MCF 10A (cell line): ENCODE data around the gene ATP6V0E2. TPM values are rescaled to one million over a fixed set of nuclear protein-coding genes. Genes with fewer than 3 reads are reported as not detected.

Source experiments
- BruUV-seq: library from RNA; stranded (reverse); fragments of 400-500 nt; replicated peaks from 2 replicates; lab custom pipeline; 2021; lab: Mats Ljungman, UMichigan
- CTCF ChIA-PET: fragments of 300-600 bp; sonication (Branson Sonifier 250); formaldehyde crosslinking; extraction: SDS; loops from one replicate; lab custom pipeline; 2021; ENCODE audit warnings: antibody characterized with exemption, inconsistent platforms; lab: Yijun Ruan, JAX
- POLR2A ChIA-PET: fragments of 300-600, 350-650 bp; sonication (Branson Sonifier 250); formaldehyde crosslinking; extraction: SDS; loops from one replicate; lab custom pipeline; 2020; ENCODE audit warnings: antibody characterized with exemption, inconsistent platforms; lab: Yijun Ruan, JAX
- DNase-seq: peaks from one replicate; pipeline ENCODE4 v3.0.0-alpha.2; 2018; ENCODE audit not compliant: unreplicated experiment
- H3K27ac Mint-ChIP-seq: one replicate; pipeline ENCODE4 v1.8.0; 2022; ENCODE audit warnings: mild to moderate bottlenecking, low read depth, mixed read lengths; ENCODE audit not compliant: unreplicated experiment
- H3K27me3 Mint-ChIP-seq: one replicate; pipeline ENCODE4 v1.8.0; 2022; ENCODE audit warnings: mixed read lengths; ENCODE audit not compliant: insufficient read depth, unreplicated experiment
- H3K36me3 Mint-ChIP-seq: one replicate; pipeline ENCODE4 v1.8.0; 2022; ENCODE audit warnings: mild to moderate bottlenecking, moderate library complexity, mixed read lengths; ENCODE audit not compliant: insufficient read depth, unreplicated experiment
- H3K4me1 Mint-ChIP-seq: one replicate; pipeline ENCODE4 v1.8.0; 2022; ENCODE audit warnings: mixed read lengths; ENCODE audit not compliant: insufficient read depth, unreplicated experiment
- H3K4me3 Mint-ChIP-seq: one replicate; pipeline ENCODE4 v1.8.0; 2022; ENCODE audit warnings: mild to moderate bottlenecking, moderate library complexity, mixed read lengths; ENCODE audit not compliant: unreplicated experiment
- H3K9me3 Mint-ChIP-seq: one replicate; pipeline ENCODE4 v1.8.0; 2022; ENCODE audit warnings: mixed read lengths; ENCODE audit not compliant: unreplicated experiment
- CTCF ChIP-seq: fragments of 200-600 bp; IDR thresholded peaks from one replicate; pipeline ENCODE4 v1.8.0; 2022; ENCODE audit warnings: antibody characterized with exemption, mild to moderate bottlenecking; ENCODE audit not compliant: unreplicated experiment
- intact Hi-C: fragments of 100-400 bp; cut with micrococcal nuclease; formaldehyde crosslinking; loops from 2 replicates; pipeline ENCODE4 v1.14.1; 2022
- total RNA-seq: library from RNA; stranded (reverse); gene quantifications from 2 replicates; pipeline ENCODE4 v1.2.3, GENCODE V29; 2022

ATP6V0E2 gene
- total RNA-seq, 1 experiment from 2014 or later = 8.6 TPM

GRCh38 chr7:149881328-149882247, 7.8 kb downstream of the ATP6V0E2 start:
- Mint-ChIP-seq H3K27me3 (no peaks in the 10 kb centered on the region), H3K36me3 (peaks cover 15% of the 10 kb centered on the region), H3K9me3 (no peaks in the 10 kb centered on the region), H3K27ac (no peak overlapping the region), H3K4me1 (no peaks in the 10 kb centered on the region), H3K4me3 (no peak overlapping the region)
- no peak for TF ChIP-seq CTCF
- no TSS peak for BruUV-seq
- ChIA-PET POLR2A (no interaction called here), CTCF (interaction anchor here (0.6 to 1.6 kb wide), 4 partner anchors 7 to 140 kb away, joined by 4 read pairs; no protein-coding TSS in a partner anchor)
- DNase-seq = no peak
- intact Hi-C loops = loop anchor here (5.0 kb wide), 1 partner anchor 396 kb away; no protein-coding TSS in a partner anchor

- H3K9me3 Mint-ChIP-seq = no peaks in the 10 kb centered on the region
- no peak for TF ChIP-seq CTCF
- H3K27me3 Mint-ChIP-seq = no peaks in the 10 kb centered on the region
- ChIA-PET CTCF (interaction anchor here (0.6 to 2.6 kb wide), 9 partner anchors 8 to 734 kb away, joined by 3 to 10 read pairs (median 4); no protein-coding TSS in a partner anchor), POLR2A (no interaction called here)
- BruUV-seq = no TSS peak
- H3K36me3 Mint-ChIP-seq = peaks cover 9% of the 10 kb centered on the region
- H3K4me1 Mint-ChIP-seq = no peaks in the 10 kb centered on the region
- DNase-seq = no peak
- H3K4me3 Mint-ChIP-seq = no peak overlapping the region
- intact Hi-C loops = loop anchor here (5.0 kb wide), 1 partner anchor 395 kb away; no protein-coding TSS in a partner anchor
- H3K27ac Mint-ChIP-seq = no peak overlapping the region
These were observed 8.7 kb downstream of the ATP6V0E2 start for GRCh38 chr7:149882248-149883047.

- Mint-ChIP-seq H3K27ac (no peak overlapping the region), H3K9me3 (no peaks in the 10 kb centered on the region), H3K27me3 (no peaks in the 10 kb centered on the region), H3K36me3 (peaks cover 4% of the 10 kb centered on the region), H3K4me1 (no peaks in the 10 kb centered on the region), H3K4me3 (no peak overlapping the region)
- no TSS peak for BruUV-seq
- intact Hi-C loops = loop anchor here (5.0 kb wide), 1 partner anchor 394 kb away; no protein-coding TSS in a partner anchor
- POLR2A ChIA-PET = no interaction called here
- CTCF ChIA-PET = interaction anchor here (0.6 to 2.6 kb wide), 10 partner anchors 9 to 734 kb away, joined by 3 to 10 read pairs (median 4); partner anchors contain the start of gene ATP6V0E2
- no peak for DNase-seq
- TF ChIP-seq CTCF = no peak
These were observed 9.3 kb downstream of the ATP6V0E2 start for GRCh38 chr7:149883048-149883438.
